Activated T-helper 17 cell treated with anti-CD3 and anti-CD28 coated beads, Interleukin-2, amount 50 U/mL, for 72 hours (primary cell): Measurements from ENCODE around the gene SCARB1. TPM values are rescaled to one million over a fixed set of nuclear protein-coding genes. Genes with fewer than 3 reads are reported as not detected.
A peak's percentile ranks its signal among the peaks of the same experiment; 100 is the strongest.

Experiments used
- ATAC-seq: fragments of 150-1000 bp; cut with Tn5 transposase; replicated peaks from 2 replicates; pipeline ENCODE4 v1.10.0; 2021; ENCODE audit warnings: mild to moderate bottlenecking, moderate library complexity
- H3K27ac Mint-ChIP-seq: one replicate; pipeline ENCODE4 v1.8.0; 2022; ENCODE audit warnings: mixed read lengths
- H3K27me3 Mint-ChIP-seq: one replicate; pipeline ENCODE4 v1.8.0; 2022; ENCODE audit warnings: mixed read lengths
- H3K36me3 Mint-ChIP-seq: one replicate; pipeline ENCODE4 v1.8.0; 2022; ENCODE audit warnings: low read depth, mild to moderate bottlenecking, mixed read lengths
- H3K4me1 Mint-ChIP-seq: one replicate; pipeline ENCODE4 v1.8.0; 2022; ENCODE audit warnings: mixed read lengths
- H3K4me3 Mint-ChIP-seq: one replicate; pipeline ENCODE4 v1.8.0; 2022; ENCODE audit warnings: mild to moderate bottlenecking, mixed read lengths
- H3K9me3 Mint-ChIP-seq: one replicate; pipeline ENCODE4 v1.8.0; 2022; ENCODE audit warnings: mixed read lengths
- total RNA-seq, 2 donors: library from RNA; stranded (reverse); gene quantifications; one replicate each; pipeline ENCODE4 v1.2.3, GENCODE V29; 2022

The SCARB1 gene
- total RNA-seq, 2 donors from 2014 or later, result 17.9 to 20.9 TPM

GRCh38 chr12:124768452-124769162, 95.1 kb downstream of the SCARB1 start:
- ATAC-seq, result no peak
- Mint-ChIP-seq H3K27me3 (peaks cover 9% of the 10 kb centered on the region), H3K27ac (no peak overlapping the region), H3K4me1 (peaks cover 18% of the 10 kb centered on the region), H3K9me3 (no peaks in the 10 kb centered on the region), H3K36me3 (no peaks in the 10 kb centered on the region), H3K4me3 (no peak overlapping the region)

- Mint-ChIP-seq H3K9me3 (no peaks in the 10 kb centered on the region), H3K36me3 (no peaks in the 10 kb centered on the region), H3K27ac (peak overlapping the region; percentile 12), H3K4me3 (no peak overlapping the region), H3K27me3 (peaks cover 4% of the 10 kb centered on the region), H3K4me1 (peaks cover 20% of the 10 kb centered on the region)
- peak; percentile 69 for ATAC-seq
Measured at GRCh38 chr12:124767066-124767821, 96.4 kb downstream of the SCARB1 start.

- Mint-ChIP-seq H3K4me1 (peaks cover 16% of the 10 kb centered on the region), H3K27me3 (peaks cover under 1% of the 10 kb centered on the region), H3K27ac (peak overlapping the region; percentile 12), H3K9me3 (no peaks in the 10 kb centered on the region), H3K36me3 (no peaks in the 10 kb centered on the region), H3K4me3 (no peak overlapping the region)
- ATAC-seq, result no peak
Measured at GRCh38 chr12:124766727-124767065, 97.0 kb downstream of the SCARB1 start.

- H3K27ac Mint-ChIP-seq, result no peak overlapping the region
- peaks cover 2% of the 10 kb centered on the region for H3K27me3 Mint-ChIP-seq
- H3K9me3 Mint-ChIP-seq, result no peaks in the 10 kb centered on the region
- ATAC-seq, result no peak
- no peaks in the 10 kb centered on the region for H3K36me3 Mint-ChIP-seq
- H3K4me3 Mint-ChIP-seq, result no peak overlapping the region
- H3K4me1 Mint-ChIP-seq, result peaks cover 15% of the 10 kb centered on the region
Measured at GRCh38 chr12:124765581-124766489, 97.8 kb downstream of the SCARB1 start.

DNA sequence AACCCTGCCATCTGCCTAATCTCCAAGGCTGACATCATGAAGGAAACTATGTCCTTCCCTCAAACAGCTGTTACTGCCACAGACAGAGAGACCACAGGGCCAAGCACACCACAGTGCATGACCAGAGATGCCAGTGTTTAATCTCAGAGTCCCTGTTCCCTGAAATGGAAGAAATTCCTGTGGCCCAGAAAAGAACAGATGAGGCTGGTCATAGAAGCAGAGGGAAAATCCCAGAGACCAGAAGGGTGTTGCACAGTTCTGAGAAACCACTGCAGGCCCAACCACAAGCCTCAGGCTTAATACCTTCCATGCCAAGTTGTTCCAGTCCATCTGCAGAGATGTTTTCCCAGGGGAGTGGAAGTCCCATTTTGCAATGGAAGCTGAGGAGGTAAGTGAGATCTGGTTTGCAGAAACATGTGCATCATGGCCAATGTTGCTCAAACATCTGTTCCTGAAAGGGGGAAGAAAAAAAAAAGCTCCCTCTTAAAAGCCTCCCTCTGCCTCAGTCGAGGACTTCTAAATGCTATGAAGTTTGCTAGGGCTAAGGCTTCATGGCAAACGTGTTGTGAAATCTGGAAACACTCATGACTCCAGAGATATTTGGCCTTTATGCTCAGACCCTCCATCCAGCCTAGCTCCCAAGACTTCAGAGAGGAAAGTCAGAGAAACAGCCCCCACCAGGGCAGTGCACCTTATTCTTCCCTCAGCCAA, 98.6 kb downstream of the SCARB1 start:
- no peaks in the 10 kb centered on the region for H3K36me3 Mint-ChIP-seq
- H3K27me3 Mint-ChIP-seq, result peaks cover 8% of the 10 kb centered on the region
- H3K4me1 Mint-ChIP-seq, result peaks cover 15% of the 10 kb centered on the region
- no peak overlapping the region for H3K27ac Mint-ChIP-seq
- H3K4me3 Mint-ChIP-seq, result no peak overlapping the region
- ATAC-seq, result no peak
- H3K9me3 Mint-ChIP-seq, result no peaks in the 10 kb centered on the region

DNA sequence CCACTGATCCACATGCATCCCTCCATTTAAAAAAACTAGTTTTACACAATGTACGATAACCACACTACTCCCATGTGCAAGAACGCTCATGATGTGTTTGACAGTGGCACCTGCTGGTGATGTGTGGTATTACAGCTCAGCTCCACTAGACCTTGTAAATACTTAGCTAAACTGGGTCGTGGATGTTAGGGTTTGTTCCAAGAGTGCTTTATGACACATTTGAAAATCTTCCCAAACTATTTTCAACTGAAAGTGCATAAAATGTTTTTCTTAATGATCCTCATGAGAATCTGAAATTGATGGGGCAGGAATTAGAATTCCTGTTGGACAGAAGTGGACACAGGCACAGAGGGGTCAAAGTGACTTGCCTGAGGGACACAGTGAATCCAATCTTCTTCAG, 99.2 kb downstream of the SCARB1 start:
- no peaks in the 10 kb centered on the region for H3K36me3 Mint-ChIP-seq

DNA sequence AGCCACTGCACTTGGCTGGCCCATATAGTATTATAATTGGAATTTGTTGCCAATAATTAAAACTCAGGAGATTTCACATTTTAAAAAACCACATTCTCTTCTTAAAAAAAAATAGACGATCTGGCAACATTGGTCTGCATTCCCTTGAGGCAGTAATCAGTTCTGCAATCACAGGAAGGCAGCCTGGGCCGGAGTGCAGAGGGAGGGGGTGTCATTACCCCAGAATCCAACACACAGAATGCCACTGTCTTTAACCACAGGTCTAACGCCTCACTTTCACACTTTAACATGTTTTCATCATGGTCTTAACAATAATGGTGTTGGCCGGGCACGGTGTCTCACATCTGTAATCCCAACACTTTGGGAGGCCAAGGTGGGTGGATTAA, 100.1 kb downstream of the SCARB1 start:
- H3K9me3 Mint-ChIP-seq, result no peaks in the 10 kb centered on the region
- peaks cover 15% of the 10 kb centered on the region for H3K4me1 Mint-ChIP-seq
- H3K4me3 Mint-ChIP-seq, result no peak overlapping the region
- peaks cover 14% of the 10 kb centered on the region for H3K27me3 Mint-ChIP-seq
- H3K36me3 Mint-ChIP-seq, result no peaks in the 10 kb centered on the region
- no peak overlapping the region for H3K27ac Mint-ChIP-seq
- ATAC-seq, result no peak

More for the DNA sequence above, 99.2 kb downstream of the SCARB1 start:
- Mint-ChIP-seq H3K27ac (no peak overlapping the region), H3K27me3 (peaks cover 12% of the 10 kb centered on the region), H3K9me3 (no peaks in the 10 kb centered on the region), H3K4me1 (peaks cover 15% of the 10 kb centered on the region), H3K4me3 (no peak overlapping the region)
- ATAC-seq, result no peak

DNA sequence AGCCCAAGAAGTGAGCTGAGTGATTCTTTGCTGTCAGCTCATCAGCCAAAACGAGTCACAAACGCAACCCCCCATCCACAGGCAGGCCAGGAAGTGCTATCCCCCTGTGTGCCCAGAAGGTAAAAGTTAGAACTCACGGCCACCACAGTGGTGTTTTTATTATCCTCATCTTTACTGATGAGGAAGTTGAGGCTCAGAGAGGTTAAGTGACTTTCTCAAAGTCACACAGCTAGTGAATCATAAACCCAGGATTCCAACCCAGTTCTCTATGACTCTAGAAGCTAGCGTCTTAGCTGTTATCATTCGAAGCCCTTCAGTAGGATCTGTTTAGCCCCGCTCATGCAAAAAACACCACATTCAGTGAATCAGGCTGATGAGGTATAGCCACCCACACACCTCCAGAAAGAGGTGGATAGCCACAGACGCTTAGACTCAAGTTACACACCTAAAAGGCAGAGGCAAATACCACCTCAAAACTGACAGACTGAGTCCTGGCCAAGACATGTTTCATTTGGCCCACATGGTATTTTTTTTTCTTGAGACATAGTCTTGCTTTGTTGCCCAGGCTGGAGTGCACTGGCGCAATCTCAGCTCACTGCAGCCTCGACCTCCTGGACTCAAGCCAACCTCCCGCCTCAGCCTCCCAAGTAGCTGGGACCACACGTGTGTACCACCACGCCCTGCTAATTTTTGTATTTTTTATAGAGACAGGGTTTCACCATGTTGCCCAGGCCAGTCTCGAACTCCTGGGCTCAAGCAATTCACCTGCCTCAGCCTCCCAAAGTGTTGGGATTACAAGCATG, 100.7 kb downstream of the SCARB1 start:
- ATAC-seq, result peak; percentile 85
- Mint-ChIP-seq H3K27ac (no peak overlapping the region), H3K9me3 (no peaks in the 10 kb centered on the region), H3K27me3 (peaks cover 14% of the 10 kb centered on the region), H3K4me1 (peaks cover 15% of the 10 kb centered on the region), H3K4me3 (peak overlapping the region; percentile 27), H3K36me3 (no peaks in the 10 kb centered on the region)

GRCh38 chr12:124762384-124762783, 101.3 kb downstream of the SCARB1 start:
- no peak for ATAC-seq
- Mint-ChIP-seq H3K4me1 (peaks cover 14% of the 10 kb centered on the region), H3K9me3 (peaks cover 4% of the 10 kb centered on the region), H3K4me3 (peak overlapping the region; percentile 27), H3K27ac (no peak overlapping the region), H3K36me3 (no peaks in the 10 kb centered on the region), H3K27me3 (peaks cover 19% of the 10 kb centered on the region)

DNA sequence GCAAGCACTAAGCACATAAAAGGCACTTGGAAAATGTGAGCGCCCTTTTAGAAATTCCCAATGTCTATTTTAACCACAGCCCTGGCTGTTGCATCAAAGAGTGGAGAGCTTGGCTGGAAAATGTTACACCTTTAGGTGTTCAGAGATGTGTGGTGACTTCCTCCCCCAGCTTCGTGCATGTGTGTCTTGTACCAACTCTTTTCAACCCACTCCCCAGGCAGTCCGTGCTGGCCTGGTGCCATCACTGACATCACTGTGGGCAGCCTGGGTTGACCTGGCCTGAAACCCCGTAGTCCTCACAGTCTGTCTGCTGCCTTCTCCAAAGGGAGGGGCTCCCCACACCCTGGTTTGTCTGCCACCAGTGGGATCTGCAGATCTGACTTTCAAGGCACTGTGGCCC, 101.8 kb downstream of the SCARB1 start:
- H3K27ac Mint-ChIP-seq, result no peak overlapping the region
- H3K4me3 Mint-ChIP-seq, result no peak overlapping the region

DNA sequence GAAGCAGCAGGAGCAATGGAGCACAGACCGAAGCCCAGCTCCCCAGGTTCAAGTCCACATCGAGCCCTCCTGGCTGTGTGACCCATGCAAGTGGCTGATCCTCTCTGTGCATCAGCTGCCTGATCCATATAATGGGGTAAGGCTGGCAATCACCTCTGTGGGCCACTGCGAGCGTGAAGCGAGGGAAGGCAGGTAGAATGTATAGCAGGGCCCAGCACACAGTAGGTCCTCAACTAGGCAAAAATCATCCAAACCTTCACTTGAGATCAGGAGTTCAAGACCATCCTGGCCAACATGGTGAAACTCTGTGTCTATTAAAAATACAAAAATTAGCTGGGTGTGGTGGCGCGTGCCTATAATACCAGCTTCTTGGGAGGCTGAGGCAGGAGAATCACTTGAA, 102.6 kb downstream of the SCARB1 start:
- no peak for ATAC-seq
- H3K4me3 Mint-ChIP-seq, result no peak overlapping the region
- H3K9me3 Mint-ChIP-seq, result peaks cover 4% of the 10 kb centered on the region
- no peak overlapping the region for H3K27ac Mint-ChIP-seq
- H3K4me1 Mint-ChIP-seq, result peaks cover 9% of the 10 kb centered on the region
- peaks cover 22% of the 10 kb centered on the region for H3K27me3 Mint-ChIP-seq
- H3K36me3 Mint-ChIP-seq, result no peaks in the 10 kb centered on the region

More for the DNA sequence above, 101.8 kb downstream of the SCARB1 start:
- no peaks in the 10 kb centered on the region for H3K36me3 Mint-ChIP-seq
- H3K27me3 Mint-ChIP-seq, result peaks cover 22% of the 10 kb centered on the region
- peaks cover 4% of the 10 kb centered on the region for H3K9me3 Mint-ChIP-seq
- ATAC-seq, result peak; percentile 53
- peaks cover 9% of the 10 kb centered on the region for H3K4me1 Mint-ChIP-seq

DNA sequence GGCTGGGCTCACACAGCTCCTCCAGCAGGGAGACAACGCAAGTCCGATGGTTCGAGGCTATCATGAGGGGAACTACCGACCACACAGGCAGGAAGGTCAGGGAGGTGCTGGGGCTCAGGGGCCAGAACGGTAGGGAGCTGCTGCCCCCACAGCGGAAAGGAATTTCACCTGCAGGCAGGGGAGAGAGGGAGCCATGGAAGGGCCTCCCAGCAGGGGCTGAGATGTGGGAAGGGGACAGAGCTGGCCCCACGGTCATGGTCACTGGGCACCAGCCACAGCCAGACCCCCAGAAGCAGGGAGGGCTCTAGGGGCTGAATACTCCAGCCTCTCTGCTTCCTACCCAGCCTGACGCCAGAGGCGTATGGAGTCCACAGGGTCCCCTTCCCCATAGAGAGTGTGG, 103.1 kb downstream of the SCARB1 start:
- H3K27me3 Mint-ChIP-seq, result peaks cover 22% of the 10 kb centered on the region
- no peaks in the 10 kb centered on the region for H3K36me3 Mint-ChIP-seq
- peaks cover 9% of the 10 kb centered on the region for H3K4me1 Mint-ChIP-seq
- H3K9me3 Mint-ChIP-seq, result peaks cover 4% of the 10 kb centered on the region
- H3K27ac Mint-ChIP-seq, result no peak overlapping the region
- H3K4me3 Mint-ChIP-seq, result no peak overlapping the region
- no peak for ATAC-seq

GRCh38 chr12:124759841-124760503, 103.7 kb downstream of the SCARB1 start:
- no peak for ATAC-seq
- Mint-ChIP-seq H3K36me3 (no peaks in the 10 kb centered on the region), H3K27me3 (peaks cover 22% of the 10 kb centered on the region), H3K4me3 (no peak overlapping the region), H3K27ac (no peak overlapping the region), H3K4me1 (peaks cover 9% of the 10 kb centered on the region), H3K9me3 (peaks cover 4% of the 10 kb centered on the region)
